ENCODE results near the gene MRPL41.
A peak's percentile ranks its signal among the peaks of the same experiment; 100 is the strongest.
"Not testable (repeated sequence)": the region's sequence is repeated elsewhere in the genome, so short reads cannot be mapped to it uniquely, and the experiment has no call there.

MRPL41 gene

GRCh38 chr9:137524161-137524980 is 27.3 kb upstream of the MRPL41 start:
- no peak for DNase-seq (ENCODE audit: low read depth, low spot score)
- in situ Hi-C loops (cut with HindIII; ENCODE audit: low sequenced_read_pairs) = no loop called here
- H3K4me3 ChIP-seq (ENCODE audit: low read depth, low read length) = no peak overlapping the region
- TF ChIP-seq CTCF (IDR thresholded peaks at IDR 0.05; ENCODE audit: low read depth, low read length) = no peak

- no peak for DNase-seq (ENCODE audit: low read depth, low spot score)
Measured at GRCh38 chr9:137524981-137525317, 26.7 kb upstream of the MRPL41 start.

GRCh38 chr9:137530331-137530730 is 21.3 kb upstream of the MRPL41 start:
- no peak overlapping the region for H3K4me3 ChIP-seq (ENCODE audit: low read depth, low read length)
- in situ Hi-C loops (cut with HindIII; ENCODE audit: low sequenced_read_pairs) = no loop called here
- no peak for TF ChIP-seq CTCF (IDR thresholded peaks at IDR 0.05; ENCODE audit: low read depth, low read length)
- DNase-seq (ENCODE audit: low read depth, low spot score) = no peak

More at GRCh38 chr9:137524981-137525317, 26.7 kb upstream of the MRPL41 start:
- no peak overlapping the region for H3K4me3 ChIP-seq (ENCODE audit: low read depth, low read length)
- in situ Hi-C loops (cut with HindIII; ENCODE audit: low sequenced_read_pairs) = no loop called here
- no peak for TF ChIP-seq CTCF (IDR thresholded peaks at IDR 0.05; ENCODE audit: low read depth, low read length)

GRCh38 chr9:137531099-137531765 is 20.4 kb upstream of the MRPL41 start:
- no peak overlapping the region for H3K4me3 ChIP-seq (ENCODE audit: low read depth, low read length)
- no peak for DNase-seq (ENCODE audit: low read depth, low spot score)
- in situ Hi-C loops (cut with HindIII; ENCODE audit: low sequenced_read_pairs) = no loop called here
- no peak for TF ChIP-seq CTCF (IDR thresholded peaks at IDR 0.05; ENCODE audit: low read depth, low read length)

- in situ Hi-C loops (cut with HindIII; ENCODE audit: low sequenced_read_pairs); H3K4me3 ChIP-seq (ENCODE audit: low read depth, low read length): not testable (repeated sequence)
Measured at GRCh38 chr9:137532891-137533468, 18.7 kb upstream of the MRPL41 start.

GRCh38 chr9:137534256-137535119 is 17.2 kb upstream of the MRPL41 start:
- no peak overlapping the region for H3K4me3 ChIP-seq (ENCODE audit: low read depth, low read length)
- in situ Hi-C loops (cut with HindIII; ENCODE audit: low sequenced_read_pairs) = no loop called here
- TF ChIP-seq CTCF (IDR thresholded peaks at IDR 0.05; ENCODE audit: low read depth, low read length) = peak; percentile 72
- DNase-seq (ENCODE audit: low read depth, low spot score) = peak; percentile 68

More at GRCh38 chr9:137532891-137533468, 18.7 kb upstream of the MRPL41 start:
- not testable (repeated sequence) for DNase-seq (ENCODE audit: low read depth, low spot score)
